CD4-positive, CD25-positive, alpha-beta regulatory T cell (primary cell): ENCODE results near the gene BBS7. TPM values are rescaled to one million over a fixed set of nuclear protein-coding genes. Genes with fewer than 3 reads are reported as not detected.

ENCODE experiments used
- ATAC-seq, 2 donors: fragments of 150-1000 bp; cut with Tn5 transposase; one replicate each; pipeline ENCODE4 v1.10.0; 2021; ENCODE audit warnings: low read depth in 2 of 2, moderate number of reproducible peaks in 2 of 2, moderate library complexity in 1 of 2
- DNase-seq, 3 donors: peaks; one replicate each; pipeline versions ENCODE4 v3.0.0 to v3.0.0-alpha.2; 2012 to 2022; ENCODE audit warnings: mixed read lengths in 1 of 3
- H3K27ac ChIP-seq: one replicate; pipeline ENCODE4 v1.7.0; 2013; ENCODE audit warnings: mild to moderate bottlenecking, low read length; ENCODE audit not compliant: insufficient read depth, poor library complexity, severe bottlenecking
- H3K27me3 ChIP-seq: one replicate; pipeline ENCODE4 v1.7.0; 2013; ENCODE audit warnings: low read length; ENCODE audit not compliant: control insufficient read depth, insufficient read depth
- H3K36me3 ChIP-seq: one replicate; pipeline ENCODE4 v1.7.0; 2013; ENCODE audit warnings: mild to moderate bottlenecking, low read length, moderate library complexity; ENCODE audit not compliant: control insufficient read depth, insufficient read depth
- H3K4me1 ChIP-seq: 2 replicates; pipeline ENCODE4 v1.7.0; 2013; ENCODE audit warnings: mild to moderate bottlenecking, low read length; ENCODE audit not compliant: insufficient read depth, control insufficient read depth, poor library complexity, severe bottlenecking
- H3K4me3 ChIP-seq: one replicate; pipeline ENCODE4 v1.7.0; 2013; ENCODE audit warnings: low read depth, mild to moderate bottlenecking, low read length, moderate library complexity
- H3K9me3 ChIP-seq, 2 experiments: 1 replicate in 1 of 2; 2 replicates in 1 of 2; pipeline ENCODE4 v1.7.0; 2013; ENCODE audit warnings: low read length in 2 of 2, mild to moderate bottlenecking in 1 of 2, moderate library complexity in 1 of 2; ENCODE audit not compliant: control insufficient read depth in 2 of 2
- H3K27ac Mint-ChIP-seq, 3 donors: one replicate each; pipeline ENCODE4 v1.8.0; 2020 to 2022; ENCODE audit warnings: mild to moderate bottlenecking in 3 of 3, mixed read lengths in 3 of 3, moderate library complexity in 2 of 3
- H3K27me3 Mint-ChIP-seq: one replicate; pipeline ENCODE4 v1.8.0; 2022; ENCODE audit warnings: mild to moderate bottlenecking, mixed read lengths
- H3K36me3 Mint-ChIP-seq: one replicate; pipeline ENCODE4 v1.8.0; 2020; ENCODE audit warnings: mixed read lengths
- H3K4me1 Mint-ChIP-seq, 4 donors: one replicate each; pipeline ENCODE4 v1.8.0; 2020 to 2022; ENCODE audit warnings: mixed read lengths in 4 of 4, mild to moderate bottlenecking in 1 of 4
- H3K4me3 Mint-ChIP-seq, 4 donors: one replicate each; pipeline ENCODE4 v1.8.0; 2020 to 2022; ENCODE audit warnings: mild to moderate bottlenecking in 4 of 4, mixed read lengths in 4 of 4, moderate library complexity in 3 of 4
- H3K9me3 Mint-ChIP-seq, 7 donors: one replicate each; pipeline ENCODE4 v1.8.0; 2020 to 2022; ENCODE audit warnings: mixed read lengths in 7 of 7, mild to moderate bottlenecking in 3 of 7, moderate library complexity in 2 of 7
- polyA plus RNA-seq, 4 donors: library from polyadenylated mRNA; unstranded; fragments of 300-500 nt; fragmentation: Illumina TruSeq; gene quantifications; one replicate each; pipeline ENCODE4 v1.2.3, GENCODE V29; 2021
- total RNA-seq: library from RNA; stranded (reverse); gene quantifications from one replicate; pipeline ENCODE4 v1.2.3, GENCODE V29; 2022

Gene BBS7
- total and polyA plus RNA-seq, 5 donors from 2014 or later, result 5.1 to 9.0 (median 6.2) TPM

DNA sequence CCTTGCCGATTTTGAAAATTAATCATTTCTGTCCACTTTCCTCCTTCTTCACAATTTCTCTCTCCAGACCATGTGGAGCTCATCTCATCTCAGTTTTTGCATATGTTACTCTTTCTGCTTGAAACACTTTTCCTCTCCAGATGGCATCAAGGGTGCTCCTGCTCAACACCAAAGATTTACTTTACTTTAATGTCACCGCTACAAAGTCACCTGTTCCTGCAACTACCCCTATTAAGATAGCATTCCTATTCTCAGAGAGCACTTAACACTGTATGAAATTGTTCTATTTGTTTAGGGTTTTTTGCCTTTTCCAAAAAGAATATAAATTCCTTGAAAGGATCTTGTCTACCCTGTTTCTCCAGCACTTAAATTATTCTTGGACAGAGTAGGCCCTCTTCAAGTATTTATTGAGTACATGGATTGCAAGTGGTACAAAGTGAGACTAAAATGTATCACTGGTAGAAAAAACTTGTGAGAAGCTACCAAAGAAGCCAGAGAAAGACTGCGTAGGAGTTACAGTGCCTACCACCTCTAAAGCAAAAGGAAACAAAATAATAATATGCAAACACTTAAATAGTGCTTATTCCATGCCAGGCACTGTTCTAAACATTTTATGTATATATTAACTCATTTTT lies 70.3 kb downstream of the BBS7 start:
- peak overlapping the region; percentile 99 for H3K4me3 ChIP-seq
- Mint-ChIP-seq H3K27ac (peak overlapping the region; percentile 96 to 99 (median 98)), H3K4me1 (peaks cover 28 to 62% (median 44%) of the 10 kb centered on the region in 4 donors)

DNA sequence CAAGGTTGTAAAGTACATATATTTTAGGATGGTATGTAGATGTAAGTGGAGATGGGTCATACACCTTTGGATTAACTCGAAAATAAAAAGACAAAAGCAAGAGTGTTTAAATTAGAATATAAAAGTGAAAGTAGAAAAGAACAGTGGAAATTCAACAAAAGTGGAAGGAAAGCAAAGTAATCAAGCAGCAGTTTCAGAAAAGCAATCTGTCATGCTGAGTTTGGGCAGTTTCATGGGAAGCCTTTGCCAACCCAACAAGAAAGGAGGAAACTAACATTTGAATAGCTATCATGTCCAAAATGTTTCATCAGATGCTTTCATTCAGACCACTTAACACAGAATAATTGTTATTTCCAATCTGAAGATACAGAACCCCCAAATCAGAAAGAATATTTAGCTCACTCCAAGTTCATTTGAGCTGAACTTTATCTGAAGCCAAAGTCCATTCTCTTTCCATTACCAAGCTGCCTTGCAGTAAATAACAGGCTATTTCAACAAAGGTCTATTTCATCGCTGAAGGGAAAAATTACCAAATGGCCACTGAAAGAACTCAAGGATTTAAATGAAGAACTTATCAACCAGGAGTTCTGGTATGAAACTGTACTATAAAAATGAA lies 71.0 kb downstream of the BBS7 start:
- ATAC-seq (no peak), DNase-seq (no peak)
- peaks cover 9% of the 10 kb centered on the region for H3K36me3 Mint-ChIP-seq
- peaks cover 23 to 63% (median 42%) of the 10 kb centered on the region in 4 donors for H3K4me1 Mint-ChIP-seq
- H3K36me3 ChIP-seq, result peaks cover 17% of the 10 kb centered on the region
- H3K4me3 ChIP-seq, result peak overlapping the region; percentile 5
- H3K9me3 ChIP-seq, result no peaks in the 10 kb centered on the region
- H3K4me1 ChIP-seq, result peaks cover 23% of the 10 kb centered on the region
- H3K27ac ChIP-seq, result no peak overlapping the region
- H3K27me3 ChIP-seq, result no peaks in the 10 kb centered on the region
- H3K4me3 Mint-ChIP-seq, result peak overlapping the region; percentile 90 to 97 (median 95)
- no peaks in the 10 kb centered on the region for H3K27me3 Mint-ChIP-seq
- peak overlapping the region; percentile 96 to 99 (median 98) for H3K27ac Mint-ChIP-seq
- no peaks in the 10 kb centered on the region for H3K9me3 Mint-ChIP-seq

More for the DNA sequence above, 70.3 kb downstream of the BBS7 start:
- Histone ChIP-seq H3K27me3 (no peaks in the 10 kb centered on the region), H3K9me3 (no peaks in the 10 kb centered on the region), H3K27ac (peak overlapping the region; percentile 94), H3K36me3 (peaks cover 23% of the 10 kb centered on the region), H3K4me1 (peaks cover 23% of the 10 kb centered on the region)
- Mint-ChIP-seq H3K4me3 (peak overlapping the region; percentile 90 to 97 (median 95)), H3K27me3 (no peaks in the 10 kb centered on the region), H3K9me3 (no peaks in the 10 kb centered on the region), H3K36me3 (peaks cover 15% of the 10 kb centered on the region)
- DNase-seq (no peak), ATAC-seq (no peak)

GRCh38 chr4:121796283-121796682 lies 74.0 kb downstream of the BBS7 start:
- no peaks in the 10 kb centered on the region for H3K27me3 Mint-ChIP-seq
- H3K4me3 ChIP-seq, result no peak overlapping the region
- DNase-seq, result no peak
- no peaks in the 10 kb centered on the region for H3K9me3 Mint-ChIP-seq
- H3K4me1 ChIP-seq, result peaks cover 9% of the 10 kb centered on the region
- H3K4me1 Mint-ChIP-seq, result peaks cover 13 to 43% (median 29%) of the 10 kb centered on the region in 4 donors
- ATAC-seq, result no peak
- no peaks in the 10 kb centered on the region for H3K9me3 ChIP-seq
- no peaks in the 10 kb centered on the region for H3K36me3 Mint-ChIP-seq
- no peaks in the 10 kb centered on the region for H3K36me3 ChIP-seq
- H3K27me3 ChIP-seq, result peaks cover 3% of the 10 kb centered on the region
- no peak overlapping the region for H3K27ac ChIP-seq
- no peak overlapping the region for H3K4me3 Mint-ChIP-seq
- no peak overlapping the region for H3K27ac Mint-ChIP-seq

DNA sequence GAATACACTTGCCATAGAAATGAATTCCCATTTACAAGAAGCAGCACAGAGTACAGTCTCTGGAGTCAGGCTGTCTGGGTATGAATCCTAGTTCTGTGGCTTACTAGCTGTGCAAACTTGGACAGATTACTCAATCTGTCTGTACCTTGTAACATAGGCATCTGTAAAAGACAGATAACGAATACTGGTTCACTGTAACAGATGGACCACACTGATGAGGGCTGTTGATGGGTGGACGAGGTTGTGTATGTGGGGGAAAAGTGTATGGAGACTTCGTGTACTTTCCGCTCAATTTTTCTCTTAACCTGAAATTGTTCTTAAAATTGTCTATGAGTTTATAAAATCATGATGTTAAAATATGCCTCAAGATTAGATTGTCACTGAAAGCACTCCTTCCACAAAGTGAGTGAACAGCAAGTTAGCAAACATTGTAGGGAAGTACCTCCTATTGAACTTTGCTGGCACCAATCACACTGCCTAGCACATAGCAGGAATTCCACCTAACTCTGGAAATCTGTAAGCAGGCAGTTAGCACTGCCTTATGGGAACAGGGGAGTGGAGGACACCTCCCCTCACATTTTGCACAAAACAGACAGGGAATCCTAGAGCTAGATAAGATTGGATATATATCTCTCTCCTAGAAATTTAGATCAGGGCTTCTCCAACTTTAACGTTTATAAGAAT lies 75.6 kb downstream of the BBS7 start:
- peak overlapping the region in 2 of 4 donors; percentile 5 to 28 for H3K4me3 Mint-ChIP-seq
- peaks cover 7% of the 10 kb centered on the region for H3K27me3 ChIP-seq
- H3K4me3 ChIP-seq, result no peak overlapping the region
- no peaks in the 10 kb centered on the region for H3K27me3 Mint-ChIP-seq
- H3K27ac Mint-ChIP-seq, result no peak overlapping the region
- H3K36me3 ChIP-seq, result no peaks in the 10 kb centered on the region
- DNase-seq (no peak), ATAC-seq (no peak)
- no peaks in the 10 kb centered on the region for H3K9me3 ChIP-seq
- no peaks in the 10 kb centered on the region for H3K9me3 Mint-ChIP-seq
- peaks cover 3 to 27% (median 14%) of the 10 kb centered on the region in 4 donors for H3K4me1 Mint-ChIP-seq
- H3K27ac ChIP-seq, result no peak overlapping the region
- H3K4me1 ChIP-seq, result no peaks in the 10 kb centered on the region
- H3K36me3 Mint-ChIP-seq, result no peaks in the 10 kb centered on the region

- Histone ChIP-seq H3K4me3 (no peak overlapping the region), H3K27me3 (peaks cover 15% of the 10 kb centered on the region), H3K27ac (no peak overlapping the region), H3K36me3 (no peaks in the 10 kb centered on the region), H3K4me1 (no peaks in the 10 kb centered on the region), H3K9me3 (no peaks in the 10 kb centered on the region)
- Mint-ChIP-seq H3K36me3 (no peaks in the 10 kb centered on the region), H3K4me1 (peaks cover 0 to 19% (median 10%) of the 10 kb centered on the region in 4 donors), H3K27me3 (no peaks in the 10 kb centered on the region), H3K9me3 (peaks cover 0 to 2% (median 0%) of the 10 kb centered on the region in 7 donors), H3K27ac (no peak overlapping the region), H3K4me3 (no peak overlapping the region)
- ATAC-seq (no peak), DNase-seq (no peak)
Observed at GRCh38 chr4:121792966-121793365, 77.3 kb downstream of the BBS7 start.

GRCh38 chr4:121791481-121791880 lies 78.8 kb downstream of the BBS7 start:
- Histone ChIP-seq H3K27ac (no peak overlapping the region), H3K9me3 (no peaks in the 10 kb centered on the region), H3K4me1 (no peaks in the 10 kb centered on the region), H3K27me3 (peaks cover 18% of the 10 kb centered on the region), H3K36me3 (no peaks in the 10 kb centered on the region), H3K4me3 (no peak overlapping the region)
- Mint-ChIP-seq H3K4me3 (no peak overlapping the region), H3K9me3 (peaks cover 0 to 2% (median 0%) of the 10 kb centered on the region in 7 donors), H3K4me1 (peaks cover 0 to 19% (median 10%) of the 10 kb centered on the region in 4 donors), H3K27me3 (peaks cover 5% of the 10 kb centered on the region), H3K27ac (no peak overlapping the region), H3K36me3 (no peaks in the 10 kb centered on the region)
- DNase-seq (no peak), ATAC-seq (no peak)

DNA sequence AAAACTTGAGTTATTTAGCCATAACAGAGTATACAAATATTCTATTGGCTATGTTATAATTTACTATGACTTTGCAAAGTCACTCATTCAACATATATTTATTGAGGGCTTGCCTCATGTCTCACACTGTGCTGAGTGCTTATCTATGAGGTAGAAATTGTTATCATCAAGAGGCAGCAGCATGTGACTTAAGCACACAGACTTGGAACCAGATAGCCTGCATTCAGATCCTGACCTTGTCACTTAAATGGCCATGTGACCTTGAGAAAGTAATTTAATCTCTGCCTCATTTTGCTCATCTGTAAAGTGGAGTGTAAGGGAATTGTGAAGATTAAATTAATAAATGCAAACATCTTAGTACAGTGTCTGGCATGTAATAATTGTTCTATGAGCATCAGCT lies 79.3 kb downstream of the BBS7 start:
- DNase-seq (no peak), ATAC-seq (no peak)
- Histone ChIP-seq H3K27ac (no peak overlapping the region), H3K4me1 (no peaks in the 10 kb centered on the region), H3K27me3 (peaks cover 18% of the 10 kb centered on the region), H3K36me3 (no peaks in the 10 kb centered on the region), H3K9me3 (no peaks in the 10 kb centered on the region), H3K4me3 (no peak overlapping the region)
- H3K9me3 Mint-ChIP-seq, result peaks cover 0 to 2% (median 0%) of the 10 kb centered on the region in 7 donors
- H3K27ac Mint-ChIP-seq, result no peak overlapping the region
- H3K36me3 Mint-ChIP-seq, result no peaks in the 10 kb centered on the region
- H3K4me1 Mint-ChIP-seq, result peaks cover 0 to 16% (median 8%) of the 10 kb centered on the region in 4 donors
- H3K4me3 Mint-ChIP-seq, result no peak overlapping the region
- peaks cover 5% of the 10 kb centered on the region for H3K27me3 Mint-ChIP-seq
